Mesothelial cell of epicardium (in vitro differentiated cells): ENCODE data around the gene KRTAP10-7. TPM values are rescaled to one million over a fixed set of nuclear protein-coding genes. Genes with fewer than 3 reads are reported as not detected.
"Not testable (repeated sequence)": the region's sequence is repeated elsewhere in the genome, so short reads cannot be mapped to it uniquely, and the experiment has no call there.

Experiments
- DNase-seq, 2 experiments: peaks; one replicate each; pipeline ENCODE4 v3.0.0; 2021; ENCODE audit warnings: low spot score in 2 of 2; ENCODE audit not compliant: unreplicated experiment in 2 of 2
- H3K27ac Mint-ChIP-seq: 2 replicates; pipeline ENCODE4 v1.8.0; 2021; ENCODE audit warnings: mixed read lengths
- H3K27me3 Mint-ChIP-seq: 2 replicates; pipeline ENCODE4 v1.8.0; 2021; ENCODE audit warnings: low read depth, mixed read lengths
- H3K36me3 Mint-ChIP-seq: 2 replicates; pipeline ENCODE4 v1.8.0; 2021; ENCODE audit warnings: mixed read lengths
- H3K4me1 Mint-ChIP-seq: 2 replicates; pipeline ENCODE4 v1.8.0; 2021; ENCODE audit warnings: mixed read lengths
- H3K4me3 Mint-ChIP-seq: 2 replicates; pipeline ENCODE4 v1.8.0; 2021; ENCODE audit warnings: mild to moderate bottlenecking, moderate library complexity, mixed read lengths
- H3K9me3 Mint-ChIP-seq: 2 replicates; pipeline ENCODE4 v1.8.0; 2021; ENCODE audit warnings: mixed read lengths
- total RNA-seq: library from RNA; stranded (reverse); gene quantifications from 3 replicates; pipeline ENCODE4 v1.2.1, GENCODE V29; 2021
- TF ChIP-seq, protein P1 (sequence below): fragments of 200-600 bp; sonication (generic); IDR thresholded peaks from one replicate; pipeline ENCODE4 v1.5.0; 2021; ENCODE audit warnings: antibody characterized with exemption; ENCODE audit not compliant: unreplicated experiment

KRTAP10-7 gene
- total RNA-seq, 1 donor from 2014 or later = not detected

DNA sequence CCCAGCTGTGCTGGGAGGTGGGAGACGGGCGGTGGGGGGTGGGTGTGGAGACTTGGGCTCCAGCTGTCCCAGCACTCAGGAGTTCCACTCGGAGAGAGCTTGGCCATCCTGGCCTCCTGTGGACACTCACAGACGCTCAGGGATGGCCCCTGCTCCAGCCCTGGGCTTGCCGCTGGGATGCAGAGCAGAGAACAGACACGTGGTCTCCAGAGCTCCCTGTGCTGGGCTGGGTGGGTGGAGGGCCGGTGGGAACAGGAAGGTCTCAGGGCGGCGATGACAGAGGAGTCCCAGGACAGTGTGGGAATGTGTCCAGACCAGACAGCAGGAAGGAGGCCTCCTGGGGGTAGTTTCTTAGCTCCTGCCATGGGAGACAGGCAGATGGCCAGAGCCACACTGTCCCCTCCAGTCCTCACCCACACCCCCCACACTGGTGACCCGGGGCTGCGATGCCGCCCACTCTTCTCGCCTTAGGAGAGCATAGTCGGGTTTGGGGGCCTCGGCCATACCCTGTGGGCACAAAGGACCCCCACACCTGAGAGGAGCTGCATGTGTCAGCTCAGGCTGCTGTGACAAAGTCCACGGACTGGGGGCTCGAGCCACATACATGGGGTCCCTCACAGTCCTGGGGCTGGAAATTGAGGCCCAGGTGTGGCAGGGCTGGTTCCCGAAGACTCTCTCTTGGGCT is 28.5 kb downstream of the KRTAP10-7 start:
- no peaks in the 10 kb centered on the region for H3K4me1 Mint-ChIP-seq
- H3K36me3 Mint-ChIP-seq = no peaks in the 10 kb centered on the region
- no peak for DNase-seq
- no peak overlapping the region for H3K27ac Mint-ChIP-seq
- peaks cover 45% of the 10 kb centered on the region for H3K9me3 Mint-ChIP-seq
- TF ChIP-seq, protein P1, sequence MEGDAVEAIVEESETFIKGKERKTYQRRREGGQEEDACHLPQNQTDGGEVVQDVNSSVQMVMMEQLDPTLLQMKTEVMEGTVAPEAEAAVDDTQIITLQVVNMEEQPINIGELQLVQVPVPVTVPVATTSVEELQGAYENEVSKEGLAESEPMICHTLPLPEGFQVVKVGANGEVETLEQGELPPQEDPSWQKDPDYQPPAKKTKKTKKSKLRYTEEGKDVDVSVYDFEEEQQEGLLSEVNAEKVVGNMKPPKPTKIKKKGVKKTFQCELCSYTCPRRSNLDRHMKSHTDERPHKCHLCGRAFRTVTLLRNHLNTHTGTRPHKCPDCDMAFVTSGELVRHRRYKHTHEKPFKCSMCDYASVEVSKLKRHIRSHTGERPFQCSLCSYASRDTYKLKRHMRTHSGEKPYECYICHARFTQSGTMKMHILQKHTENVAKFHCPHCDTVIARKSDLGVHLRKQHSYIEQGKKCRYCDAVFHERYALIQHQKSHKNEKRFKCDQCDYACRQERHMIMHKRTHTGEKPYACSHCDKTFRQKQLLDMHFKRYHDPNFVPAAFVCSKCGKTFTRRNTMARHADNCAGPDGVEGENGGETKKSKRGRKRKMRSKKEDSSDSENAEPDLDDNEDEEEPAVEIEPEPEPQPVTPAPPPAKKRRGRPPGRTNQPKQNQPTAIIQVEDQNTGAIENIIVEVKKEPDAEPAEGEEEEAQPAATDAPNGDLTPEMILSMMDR = no peak
- H3K27me3 Mint-ChIP-seq = no peaks in the 10 kb centered on the region
- H3K4me3 Mint-ChIP-seq = no peak overlapping the region

DNA sequence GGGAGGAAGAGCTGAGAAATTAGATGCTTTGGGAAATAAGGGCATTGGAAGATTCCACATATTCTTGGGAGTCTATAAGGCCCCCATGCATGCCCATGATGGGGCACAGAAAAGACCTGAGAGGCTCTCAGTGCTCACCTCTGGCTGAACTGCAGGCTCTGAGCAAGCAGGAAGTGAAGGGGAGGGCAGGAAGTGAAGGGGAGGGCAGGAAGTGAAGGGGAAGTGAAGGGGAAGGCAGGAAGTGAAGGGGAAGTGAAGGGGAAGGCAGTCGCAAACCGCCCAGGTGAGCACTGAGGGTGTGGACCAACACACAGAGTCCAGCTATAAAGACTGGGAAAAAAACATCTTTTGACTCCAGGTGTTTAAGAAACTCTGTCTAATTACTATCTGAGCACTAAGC is 30.0 kb downstream of the KRTAP10-7 start:
- Mint-ChIP-seq H3K4me1 (no peaks in the 10 kb centered on the region), H3K9me3 (peaks cover 41% of the 10 kb centered on the region), H3K27ac (no peak overlapping the region), H3K27me3 (no peaks in the 10 kb centered on the region), H3K36me3 (no peaks in the 10 kb centered on the region), H3K4me3 (no peak overlapping the region)
- DNase-seq = no peak
- TF ChIP-seq, protein P1 = no peak

DNA sequence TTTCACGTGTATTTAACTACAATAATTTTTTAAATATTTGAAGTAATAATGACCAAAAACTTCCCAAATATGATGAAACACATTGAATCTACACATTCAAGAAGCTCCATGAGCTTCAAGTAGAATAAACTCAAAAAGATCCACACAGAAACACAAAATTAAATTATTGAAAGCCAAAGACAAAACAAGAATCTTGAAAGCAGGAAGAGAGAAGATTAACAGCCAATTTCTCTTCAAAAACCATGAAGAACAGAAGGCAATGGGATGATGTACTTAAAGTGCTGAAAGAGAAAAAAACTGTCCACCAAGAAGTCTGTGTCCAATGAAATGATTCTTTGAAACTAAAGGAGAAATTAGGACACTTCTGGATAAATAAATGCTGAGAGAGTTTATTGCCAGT is 31.7 kb downstream of the KRTAP10-7 start:
- TF ChIP-seq, protein P1 = no peak
- Mint-ChIP-seq H3K27me3 (no peaks in the 10 kb centered on the region), H3K4me1 (no peaks in the 10 kb centered on the region), H3K27ac (no peak overlapping the region), H3K9me3 (peaks cover 41% of the 10 kb centered on the region), H3K36me3 (no peaks in the 10 kb centered on the region), H3K4me3 (no peak overlapping the region)
- no peak for DNase-seq

DNA sequence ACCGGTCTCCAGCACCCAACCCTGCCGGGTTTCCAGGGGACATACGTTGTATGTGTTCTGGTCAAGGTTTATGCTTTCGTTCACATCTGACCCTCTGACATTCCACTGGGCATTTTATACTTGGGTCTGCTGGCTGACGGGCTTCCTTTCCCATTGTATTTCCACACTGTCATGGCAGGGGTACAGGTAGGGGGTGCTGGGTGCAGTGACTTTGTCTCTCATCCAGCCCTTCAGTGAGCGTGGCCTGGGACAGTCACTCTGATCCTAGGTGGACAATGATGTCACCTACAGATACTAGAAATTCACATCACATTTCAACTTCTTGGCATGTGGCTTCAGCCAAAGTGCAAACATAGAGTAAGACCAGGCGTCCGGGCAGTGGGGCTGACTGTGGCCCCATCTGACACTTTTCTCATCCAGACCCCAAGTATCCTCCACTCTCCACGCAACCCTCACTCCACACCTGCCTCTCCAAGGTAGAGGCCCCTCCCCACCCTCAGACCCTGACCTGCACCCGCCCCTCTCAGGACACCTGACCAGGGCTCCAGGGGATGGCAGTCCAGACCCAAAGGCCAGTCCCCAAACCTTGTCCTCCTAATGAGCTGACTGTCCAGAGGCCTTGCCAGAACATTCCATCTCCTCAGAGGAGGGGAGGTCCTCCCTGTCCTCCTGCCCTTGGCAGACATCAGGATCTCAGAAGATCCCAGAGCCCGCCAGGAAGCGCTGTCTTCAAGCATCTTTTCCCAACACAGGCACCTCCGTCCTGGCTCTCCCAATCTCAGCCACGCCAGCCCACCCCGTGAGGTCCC is 36.0 kb downstream of the KRTAP10-7 start:
- H3K4me1 Mint-ChIP-seq = no peaks in the 10 kb centered on the region
- peak in 1 of 2 experiments; percentile 33 for DNase-seq
- TF ChIP-seq, protein P1 = no peak
- no peak overlapping the region for H3K4me3 Mint-ChIP-seq
- peaks cover 32% of the 10 kb centered on the region for H3K9me3 Mint-ChIP-seq
- H3K27me3 Mint-ChIP-seq = no peaks in the 10 kb centered on the region
- H3K36me3 Mint-ChIP-seq = no peaks in the 10 kb centered on the region
- no peak overlapping the region for H3K27ac Mint-ChIP-seq

DNA sequence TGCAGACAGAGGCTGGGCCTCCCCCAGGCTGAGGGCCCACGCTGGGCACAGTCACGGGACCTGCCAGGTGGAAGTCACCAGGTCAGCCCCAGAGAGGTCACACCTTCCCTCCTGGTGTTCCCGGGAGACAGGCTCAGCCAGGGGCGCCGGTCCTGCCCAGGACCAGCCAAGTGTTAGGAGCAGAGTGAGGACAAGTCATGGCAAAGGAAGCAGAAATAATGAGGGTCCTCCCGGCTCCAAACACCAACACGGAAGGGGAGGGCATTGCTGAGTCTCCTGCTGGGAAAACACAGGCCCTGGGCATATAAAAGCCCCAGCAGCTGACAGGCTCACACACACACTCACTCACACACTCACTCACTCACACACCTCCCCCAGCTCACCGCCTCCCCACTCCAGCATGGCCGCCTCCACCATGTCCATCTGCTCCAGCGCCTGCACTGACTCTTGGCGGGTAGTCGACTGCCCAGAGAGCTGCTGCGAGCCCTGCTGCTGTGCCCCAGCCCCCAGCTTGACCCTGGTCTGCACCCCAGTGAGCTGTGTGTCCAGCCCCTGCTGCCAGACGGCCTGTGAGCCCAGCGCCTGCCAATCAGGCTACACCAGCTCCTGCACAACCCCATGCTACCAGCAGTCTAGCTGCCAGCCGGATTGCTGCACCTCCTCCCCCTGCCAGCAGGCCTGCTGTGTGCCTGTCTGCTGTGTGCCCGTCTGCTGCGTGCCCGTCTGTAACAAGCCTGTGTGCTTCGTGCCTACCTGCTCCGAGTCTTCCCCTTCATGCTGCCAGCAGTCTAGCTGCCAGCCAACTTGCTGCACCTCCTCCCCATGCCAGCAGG is 36.8 kb downstream of the KRTAP10-7 start, which contains the start of gene KRTAP10-10:
KRTAP10-10 (plus strand) TSS at position 339 of the 833 bp plus-strand sequence; CDS start at position 401, 62 bp downstream.
- Mint-ChIP-seq H3K36me3 (no peaks in the 10 kb centered on the region), H3K4me1 (no peaks in the 10 kb centered on the region), H3K27me3 (peaks cover 2% of the 10 kb centered on the region), H3K4me3 (no peak within 1 kb of the TSS), H3K27ac (no peak within 1 kb of the TSS), H3K9me3 (peaks cover 29% of the 10 kb centered on the region)
- TF ChIP-seq, protein P1 = no peak
- DNase-seq = peak in 1 of 2 experiments; percentile 36

DNA sequence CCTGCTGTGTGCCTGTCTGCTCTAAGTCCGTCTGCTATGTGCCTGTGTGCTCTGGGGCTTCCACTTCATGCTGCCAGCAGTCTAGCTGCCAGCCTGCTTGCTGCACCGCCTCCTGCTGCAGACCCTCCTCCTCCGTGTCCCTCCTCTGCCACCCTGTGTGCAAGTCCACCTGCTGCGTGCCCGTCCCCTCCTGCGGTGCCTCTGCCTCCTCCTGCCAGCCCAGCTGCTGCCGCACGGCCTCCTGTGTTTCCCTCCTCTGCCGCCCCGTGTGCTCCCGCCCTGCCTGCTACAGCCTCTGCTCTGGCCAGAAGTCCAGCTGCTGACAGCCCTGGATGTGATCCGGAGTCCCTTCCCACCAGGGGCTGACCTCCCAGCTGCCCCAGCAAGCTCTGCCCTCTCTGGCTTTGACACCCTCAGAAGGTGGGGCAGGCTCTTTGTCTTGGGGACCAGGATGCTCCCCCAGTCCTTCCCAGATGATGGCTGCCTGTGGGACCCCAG is 37.5 kb downstream of the KRTAP10-7 start:
- H3K9me3 Mint-ChIP-seq = peaks cover 32% of the 10 kb centered on the region
- H3K27ac Mint-ChIP-seq, H3K4me3 Mint-ChIP-seq, H3K36me3 Mint-ChIP-seq, H3K4me1 Mint-ChIP-seq, H3K27me3 Mint-ChIP-seq: not testable (repeated sequence)
- DNase-seq = peak in 1 of 2 experiments; percentile 27

DNA sequence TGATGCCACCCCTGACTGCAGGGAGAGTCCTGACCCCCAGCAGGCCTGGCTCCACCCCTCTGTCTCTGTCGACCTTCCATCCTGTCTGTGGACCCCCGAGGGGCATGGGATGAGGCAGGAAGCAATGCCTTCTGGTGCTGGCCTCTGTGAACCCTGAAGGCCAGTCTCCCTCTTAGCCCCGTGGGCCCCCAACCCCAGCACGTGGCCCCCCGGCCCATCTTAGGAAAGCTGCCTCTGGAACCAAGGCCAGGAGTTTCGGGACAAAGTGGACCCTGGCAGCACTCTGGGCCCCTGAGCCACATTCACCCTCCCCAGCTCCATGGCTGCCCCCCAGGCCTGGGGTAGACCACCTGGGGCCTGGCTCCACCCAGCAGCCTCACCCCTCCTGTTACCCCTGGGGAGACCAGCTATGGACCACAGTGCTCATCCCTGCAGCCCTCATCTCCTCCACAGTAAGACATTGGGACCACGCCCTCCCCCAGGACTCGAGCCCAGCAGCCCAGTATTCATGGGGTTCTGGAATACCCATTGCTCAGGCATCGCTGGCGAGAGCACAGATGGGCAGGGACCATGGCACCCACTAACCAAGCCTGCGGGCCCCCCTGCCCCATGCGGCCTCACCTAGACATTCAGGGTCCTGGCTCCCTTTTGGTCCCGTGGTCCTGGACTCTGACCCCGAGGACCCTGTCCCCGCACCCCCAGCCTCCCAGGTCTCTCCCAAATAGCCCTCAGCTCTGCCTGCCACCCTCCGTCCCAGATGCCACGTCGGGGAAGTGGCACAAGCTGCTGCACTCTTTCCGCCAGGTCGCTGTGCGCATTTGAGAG is 38.3 kb downstream of the KRTAP10-7 start:
- peak in 1 of 2 experiments; percentile 31 for DNase-seq
- not testable (repeated sequence) for H3K36me3 Mint-ChIP-seq, H3K27me3 Mint-ChIP-seq, H3K27ac Mint-ChIP-seq, H3K4me1 Mint-ChIP-seq, H3K4me3 Mint-ChIP-seq
- H3K9me3 Mint-ChIP-seq = peaks cover 32% of the 10 kb centered on the region
